SK-N-MC (cell line): Measurements from ENCODE around the gene ELOVL7.

Experiments
- EZH2 ChIP-seq: fragments of 200-600 bp; sonication (generic); IDR thresholded peaks from one replicate; pipeline ENCODE4 v1.6.1; 2017; ENCODE audit warnings: antibody characterized with exemption
- POLR2AphosphoS5 ChIP-seq: IDR thresholded peaks from 2 replicates; pipeline ENCODE4 v1.6.1; 2012; ENCODE audit warnings: mild to moderate bottlenecking, low read depth, low read length, borderline replicate concordance

DNA sequence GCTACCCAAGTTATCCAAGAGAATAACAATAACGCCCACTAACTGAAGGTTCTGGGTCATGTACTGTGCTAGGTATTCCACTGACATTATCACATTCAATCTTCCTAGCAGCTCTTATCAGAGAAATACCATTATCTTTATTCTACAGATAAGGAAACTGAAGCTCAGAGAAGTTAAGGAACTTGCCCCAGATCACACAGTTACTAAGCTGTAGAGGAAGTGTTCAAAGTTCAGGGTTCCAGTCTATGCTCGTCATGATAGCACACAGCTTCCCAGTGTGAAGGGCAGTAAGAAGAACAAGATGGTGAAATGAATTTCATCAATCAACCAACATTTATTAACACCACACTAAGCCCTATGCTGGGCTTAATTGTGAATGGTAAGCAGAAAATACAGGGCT, 29.6 kb downstream of the ELOVL7 start:
- no peak for TF ChIP-seq EZH2
- TF ChIP-seq POLR2AphosphoS5 = no peak
